Uterus (tissue), 4 donors: ENCODE results near the gene STKLD1. TPM values are rescaled to one million over a fixed set of nuclear protein-coding genes. Genes with fewer than 3 reads are reported as not detected.

ENCODE experiments used
- DNase-seq, 2 donors: peaks; one replicate each; pipeline ENCODE4 v3.0.0-alpha.2; 2019 to 2020
- H3K27ac ChIP-seq, 2 donors: fragments of 200-600 bp; sonication (generic); 1 replicate in 1 of 2; 2 replicates in 1 of 2; pipeline ENCODE4 v1.5.1; 2016 to 2018
- H3K27me3 ChIP-seq, 2 donors: fragments of 200-600 bp; sonication (generic); one replicate each; pipeline ENCODE4 v1.5.1; 2018 to 2019; ENCODE audit warnings: control low read depth in 1 of 2
- H3K36me3 ChIP-seq, 2 donors: fragments of 200-600 bp; sonication (generic); one replicate each; pipeline ENCODE4 v1.5.1; 2019; ENCODE audit warnings: control low read depth in 1 of 2
- H3K4me1 ChIP-seq, 2 donors: fragments of 200-600 bp; sonication (generic); one replicate each; pipeline ENCODE4 v1.5.1; 2018 to 2019; ENCODE audit warnings: control low read depth in 1 of 2
- H3K4me3 ChIP-seq, 2 donors: fragments of 200-600 bp; sonication (generic); 1 replicate in 1 of 2; 2 replicates in 1 of 2; pipeline ENCODE4 v1.5.1; 2018 to 2019; ENCODE audit warnings: mild to moderate bottlenecking in 1 of 2
- H3K9me3 ChIP-seq, 2 donors: fragments of 200-600 bp; sonication (generic); one replicate each; pipeline ENCODE4 v1.5.1; 2019; ENCODE audit warnings: control low read depth in 1 of 2
- CTCF ChIP-seq, 4 experiments: fragments of 200-600 bp in 2 of 4; fragments of 450-650 bp in 2 of 4; sonication (generic) in 2 of 4; IDR thresholded peaks; one replicate each; pipeline ENCODE4 v1.5.1; 2016 to 2019; ENCODE audit warnings: antibody characterized with exemption in 4 of 4, mild to moderate bottlenecking in 2 of 4, moderate library complexity in 1 of 4
- POLR2A ChIP-seq, 2 donors: fragments of 450-650 bp; IDR thresholded peaks; one replicate each; pipeline ENCODE4 v1.6.1; 2016; ENCODE audit warnings: antibody characterized with exemption in 2 of 2, mild to moderate bottlenecking in 1 of 2, moderate library complexity in 1 of 2
- intact Hi-C: fragments of 100-400 bp; cut with DNase I; formaldehyde crosslinking; loops from one replicate; pipeline ENCODE4 v1.15.1; 2023; ENCODE audit warnings: low total_unique reads
- total RNA-seq, 4 donors: library from RNA; depleted of rRNA in 3 of 4; stranded (reverse); fragments of >200 nt in 3 of 4; gene quantifications; one replicate each; pipeline versions ENCODE4 v1.1.0 to v1.2.4, GENCODE V29; 2014 to 2023
- donor health status: DM: yes; HTN: yes; CAD: no.

Gene STKLD1
- total RNA-seq, 4 donors from 2014 or later: 0.88 to 1.7 (median 1.5) TPM; not detected in 1

GRCh38 chr9:133426011-133426410 is 49.8 kb downstream of the STKLD1 start:
- no peak for TF ChIP-seq CTCF (IDR thresholded peaks at IDR 0.05)
- H3K27me3 ChIP-seq: peaks cover 0 to 12% of the 10 kb centered on the region in 2 donors
- DNase-seq: no peak
- H3K27ac ChIP-seq: no peak overlapping the region
- intact Hi-C loops: no loop called here
- peaks cover 0 to 9% of the 10 kb centered on the region in 2 donors for H3K4me1 ChIP-seq
- H3K4me3 ChIP-seq: no peak overlapping the region
- H3K36me3 ChIP-seq: no peaks in the 10 kb centered on the region
- no peaks in the 10 kb centered on the region for H3K9me3 ChIP-seq

DNA sequence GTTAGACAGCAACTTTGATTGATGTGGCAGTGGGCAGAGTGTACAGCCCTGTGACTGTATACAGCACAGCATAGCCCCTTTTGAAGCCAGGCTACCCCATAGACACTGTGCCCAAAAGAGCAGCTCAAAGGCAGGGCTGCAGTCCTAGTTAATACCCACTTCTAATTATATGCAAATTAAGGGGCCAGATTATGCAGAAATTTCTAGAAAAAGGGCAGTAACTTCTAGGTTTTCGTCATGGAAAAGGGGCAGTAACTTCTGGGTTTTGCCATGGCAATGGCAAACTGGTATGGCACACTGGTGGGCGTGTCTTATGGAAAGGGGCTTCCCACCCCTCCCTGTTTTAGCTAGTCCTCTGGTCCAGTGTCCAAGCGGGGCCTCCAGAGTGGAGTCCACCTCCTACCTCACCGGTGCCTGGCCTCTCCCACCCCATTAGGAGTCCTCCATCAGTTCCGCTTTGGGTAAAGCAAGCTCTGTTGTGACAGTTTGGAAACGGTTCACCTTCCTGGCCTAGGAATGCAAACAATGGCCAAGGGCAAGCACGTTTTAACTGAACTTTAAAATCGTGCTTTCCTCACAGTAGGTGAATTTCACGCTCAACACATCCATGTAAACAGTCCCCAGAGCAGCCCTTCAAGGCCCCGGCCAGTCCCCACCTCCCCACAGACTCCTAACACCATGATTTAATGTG is 51.6 kb downstream of the STKLD1 start:
- no peak overlapping the region for H3K4me3 ChIP-seq
- no peak for TF ChIP-seq POLR2A (IDR thresholded peaks at IDR 0.05)
- TF ChIP-seq CTCF (IDR thresholded peaks at IDR 0.05): no peak
- H3K4me1 ChIP-seq: peaks cover 0 to 9% of the 10 kb centered on the region in 2 donors
- no peaks in the 10 kb centered on the region for H3K9me3 ChIP-seq
- no peaks in the 10 kb centered on the region for H3K36me3 ChIP-seq
- no peak overlapping the region for H3K27ac ChIP-seq
- H3K27me3 ChIP-seq: peaks cover 0 to 12% of the 10 kb centered on the region in 2 donors
- DNase-seq: no peak
- intact Hi-C loops: no loop called here

GRCh38 chr9:133428617-133429101 is 52.5 kb downstream of the STKLD1 start:
- intact Hi-C loops: no loop called here
- peaks cover 0 to 12% of the 10 kb centered on the region in 2 donors for H3K27me3 ChIP-seq
- no peak overlapping the region for H3K4me3 ChIP-seq
- no peak for DNase-seq
- TF ChIP-seq POLR2A (IDR thresholded peaks at IDR 0.05) (no peak), CTCF (IDR thresholded peaks at IDR 0.05) (no peak)
- no peak overlapping the region for H3K27ac ChIP-seq
- no peaks in the 10 kb centered on the region for H3K9me3 ChIP-seq
- no peaks in the 10 kb centered on the region for H3K36me3 ChIP-seq
- peaks cover 0 to 9% of the 10 kb centered on the region in 2 donors for H3K4me1 ChIP-seq

DNA sequence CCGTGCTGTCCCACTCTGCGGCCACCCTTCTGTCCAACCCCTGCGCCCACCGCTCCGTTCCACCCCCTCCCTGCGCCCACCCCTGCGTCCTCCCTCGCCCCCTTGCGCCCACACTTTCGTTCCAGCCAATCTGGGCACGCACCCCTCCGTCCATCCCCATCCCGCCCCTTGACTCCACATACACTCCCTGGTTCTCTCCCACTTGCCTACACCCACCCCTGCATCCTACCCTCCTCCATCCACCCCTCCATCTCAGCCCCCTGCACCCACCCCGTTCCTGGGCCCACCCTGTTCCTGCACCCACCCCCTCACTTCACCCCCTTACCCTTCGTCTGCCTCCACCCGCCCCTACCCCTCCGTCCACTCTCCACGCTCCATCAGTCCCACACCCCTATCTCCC is 53.0 kb downstream of the STKLD1 start:
- H3K4me3 ChIP-seq: no peak overlapping the region
- H3K27me3 ChIP-seq: peaks cover 0 to 12% of the 10 kb centered on the region in 2 donors
- no peaks in the 10 kb centered on the region for H3K9me3 ChIP-seq
- H3K4me1 ChIP-seq: peaks cover 0 to 9% of the 10 kb centered on the region in 2 donors
- TF ChIP-seq CTCF (IDR thresholded peaks at IDR 0.05) (no peak), POLR2A (IDR thresholded peaks at IDR 0.05) (no peak)
- no peak for DNase-seq
- H3K36me3 ChIP-seq: no peaks in the 10 kb centered on the region
- H3K27ac ChIP-seq: no peak overlapping the region
- intact Hi-C loops: no loop called here

GRCh38 chr9:133429641-133430161 is 53.5 kb downstream of the STKLD1 start:
- H3K4me3 ChIP-seq: no peak overlapping the region
- DNase-seq: no peak
- H3K9me3 ChIP-seq: no peaks in the 10 kb centered on the region
- no peak overlapping the region for H3K27ac ChIP-seq
- H3K36me3 ChIP-seq: no peaks in the 10 kb centered on the region
- intact Hi-C loops: no loop called here
- H3K4me1 ChIP-seq: peaks cover 0 to 9% of the 10 kb centered on the region in 2 donors
- TF ChIP-seq CTCF (IDR thresholded peaks at IDR 0.05) (peak in 1 of 4 experiments; percentile 12), POLR2A (IDR thresholded peaks at IDR 0.05) (no peak)
- H3K27me3 ChIP-seq: peaks cover 0 to 12% of the 10 kb centered on the region in 2 donors
